BLaER1 treated with 17β-estradiol and CSF1 and Interleukin-3, amounts not matched to agents 10 nM and 100 nM (cell line): Measurements from ENCODE around the gene UBL4A.

Experiments used
- H3K27ac ChIP-seq, 11 experiments: shearing (Covaris generic); formaldehyde crosslinking; 2 replicates each; pipeline ENCODE4 v1.8.1; 2022
- H3K27me3 ChIP-seq, 11 experiments: shearing (Covaris generic); formaldehyde crosslinking; 2 replicates each; pipeline ENCODE4 v1.8.1; 2022
- H3K36me3 ChIP-seq, 11 experiments: shearing (Covaris generic); formaldehyde crosslinking; 2 replicates each; pipeline ENCODE4 v1.8.1; 2022
- H3K4me1 ChIP-seq, 10 experiments: shearing (Covaris generic); formaldehyde crosslinking; 2 replicates each; pipeline ENCODE4 v1.8.1; 2022
- H3K4me2 ChIP-seq, 11 experiments: shearing (Covaris generic); formaldehyde crosslinking; 2 replicates each; pipeline ENCODE4 v1.8.1; 2022
- H3K4me3 ChIP-seq, 10 experiments: shearing (Covaris generic); formaldehyde crosslinking; 2 replicates each; pipeline ENCODE4 v1.8.1; 2022
- H3K9ac ChIP-seq, 11 experiments: shearing (Covaris generic); formaldehyde crosslinking; 2 replicates each; pipeline ENCODE4 v1.8.1; 2022
- H3K9me3 ChIP-seq, 11 experiments: shearing (Covaris generic); formaldehyde crosslinking; replicated peaks in 1 of 11; 2 replicates each; pipeline ENCODE4 v1.8.1; 2022
- H4K20me1 ChIP-seq, 11 experiments: shearing (Covaris generic); formaldehyde crosslinking; 2 replicates each; pipeline ENCODE4 v1.8.1; 2022
- Cebpa-rat ChIP-seq, 11 experiments: shearing (Covaris generic); IDR thresholded peaks; 2 replicates each; pipeline ENCODE4 v1.8.1; 2022

UBL4A gene

DNA sequence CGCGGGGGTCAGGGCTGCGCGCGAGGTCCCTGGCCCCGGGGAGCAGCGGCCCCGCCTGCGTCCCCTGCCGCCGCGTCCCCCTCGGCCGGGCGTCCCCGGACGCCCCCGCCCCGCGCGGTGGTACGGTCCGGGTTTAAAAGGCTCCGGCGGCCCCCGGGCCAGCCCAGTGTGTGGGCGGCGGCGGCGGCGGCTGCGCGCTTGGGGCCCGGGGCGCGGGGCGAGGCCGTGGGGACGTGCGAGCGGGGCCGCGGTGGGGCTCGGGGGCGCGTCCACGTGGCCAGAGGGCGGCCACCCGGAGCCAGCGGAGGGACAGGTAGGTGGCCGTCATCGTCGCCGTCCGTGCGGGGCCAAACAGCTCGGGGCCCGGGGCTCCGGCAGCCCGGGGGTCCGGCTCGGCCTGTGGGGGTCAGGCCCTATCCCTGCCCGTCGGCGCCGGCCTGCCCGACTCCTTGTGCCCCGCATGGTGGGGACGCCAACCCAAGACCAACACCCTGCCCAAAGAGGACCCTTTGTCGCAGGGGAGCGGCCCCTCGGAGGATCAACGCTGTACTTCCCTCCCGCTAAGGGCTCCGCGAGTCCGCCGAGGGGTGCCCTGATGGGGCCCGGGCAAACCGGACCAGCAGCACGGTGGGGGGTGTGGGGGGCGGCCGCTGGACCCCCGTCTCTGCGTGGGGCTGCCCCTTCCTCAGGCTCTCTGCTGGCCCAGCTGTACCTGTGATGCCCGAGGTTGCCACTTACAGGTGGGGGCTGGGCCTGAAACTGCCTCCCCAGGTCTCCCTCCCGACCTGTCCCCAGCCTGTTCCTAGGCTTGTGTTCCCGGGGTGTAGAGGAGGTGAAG, 28.1 kb downstream of the UBL4A start, which contains the start of gene PLXNA3:
PLXNA3 (plus strand) TSS at position 166 of the 838 bp plus-strand sequence. CDS start 1,903 bp downstream, outside the sequence.
- H3K4me1 ChIP-seq = peaks cover 12 to 22% (median 14%) of the 10 kb centered on the region in 10 experiments; a peak in 19 of 20 replicates
- peak within 1 kb of the TSS; percentile 87 to 94 (median 90) for H3K4me2 ChIP-seq
- peak within 1 kb of the TSS; percentile 78 to 87 (median 83) for H3K4me3 ChIP-seq
- H4K20me1 ChIP-seq = peaks cover 39 to 54% (median 41%) of the 10 kb centered on the region in 11 experiments; a peak in 21 of 22 replicates
- H3K27ac ChIP-seq = peak within 1 kb of the TSS; percentile 85 to 95 (median 91)
- peaks cover 0 to 48% (median 14%) of the 10 kb centered on the region in 11 experiments; a peak in 13 of 22 replicates for H3K9me3 ChIP-seq
- H3K9ac ChIP-seq = peak within 1 kb of the TSS; percentile 86 to 96 (median 92)
- TF ChIP-seq Cebpa-rat (IDR thresholded peaks at IDR 0.05) = no peak
- peaks cover 6 to 39% (median 15%) of the 10 kb centered on the region in 11 experiments; a peak in 16 of 22 replicates for H3K27me3 ChIP-seq
- H3K36me3 ChIP-seq = peaks cover 19 to 33% (median 27%) of the 10 kb centered on the region in 11 experiments; a peak in 20 of 22 replicates

DNA sequence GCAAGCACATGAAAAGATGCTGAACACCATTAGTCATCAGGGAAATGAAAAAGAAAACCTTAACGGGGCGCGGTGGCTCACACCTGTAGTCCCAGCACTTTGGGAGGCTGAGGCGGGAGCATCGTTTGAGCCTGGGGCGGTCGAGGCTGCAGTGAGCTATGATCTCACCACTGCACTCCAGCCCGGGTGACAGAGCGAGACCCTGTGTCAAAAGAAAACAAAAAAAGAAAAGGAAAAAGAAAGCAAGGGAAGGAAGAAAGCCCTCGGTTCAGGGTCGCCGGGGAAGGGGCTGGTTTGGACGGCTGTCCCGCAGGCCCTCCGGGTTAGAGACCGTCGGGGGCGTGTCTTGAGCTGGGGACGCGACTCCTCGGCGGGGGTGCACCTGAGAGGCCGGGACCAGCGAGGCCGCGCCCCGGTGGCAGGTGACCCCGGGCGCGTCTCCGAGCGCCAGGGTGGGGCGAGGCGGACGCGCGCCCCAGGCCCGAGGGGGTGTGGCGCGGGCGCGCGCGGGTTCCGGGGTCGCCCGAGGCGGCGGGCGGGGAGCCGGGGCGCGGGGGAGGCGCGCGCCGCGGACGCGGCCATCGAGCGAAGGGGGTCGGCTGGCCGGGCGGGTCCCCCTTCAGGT, 28.8 kb downstream of the UBL4A start:
- Histone ChIP-seq H3K4me1 (peaks cover 12 to 22% (median 14%) of the 10 kb centered on the region in 10 experiments; a peak in 19 of 20 replicates), H3K4me3 (peak overlapping the region; percentile 78 to 87 (median 83))

DNA sequence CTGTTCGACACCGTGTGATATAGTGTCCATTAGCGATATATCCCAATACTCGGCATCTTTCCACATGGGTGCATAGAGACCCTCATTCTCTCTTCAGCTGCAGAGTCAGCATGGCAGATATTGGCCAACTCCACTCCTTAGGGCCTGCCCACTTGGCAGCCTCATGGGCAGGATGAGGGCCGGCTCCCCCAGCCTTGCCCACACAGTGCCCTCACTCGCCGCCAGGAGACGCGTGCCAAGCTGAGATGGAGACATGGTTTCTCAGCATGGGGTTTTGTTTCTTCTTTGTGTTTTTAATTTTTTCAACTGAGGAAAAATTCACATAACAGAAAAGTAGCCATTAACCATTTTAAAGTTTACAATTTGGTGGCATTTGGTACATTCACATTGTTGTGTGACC, 33.6 kb downstream of the UBL4A start:
- peaks cover 6 to 49% (median 21%) of the 10 kb centered on the region in 11 experiments; a peak in 16 of 22 replicates for H3K36me3 ChIP-seq
- no peak overlapping the region for H3K4me3 ChIP-seq
- peaks cover 0 to 50% (median 10%) of the 10 kb centered on the region in 11 experiments; a peak in 9 of 22 replicates for H4K20me1 ChIP-seq
- H3K9me3 ChIP-seq = peaks cover 0 to 25% (median 10%) of the 10 kb centered on the region in 11 experiments; a peak in 12 of 22 replicates
- H3K4me2 ChIP-seq = no peak overlapping the region
- TF ChIP-seq Cebpa-rat (IDR thresholded peaks at IDR 0.05) = no peak
- peaks cover 27 to 78% (median 64%) of the 10 kb centered on the region in 11 experiments; a peak in 21 of 22 replicates for H3K27me3 ChIP-seq
- no peak overlapping the region for H3K9ac ChIP-seq
- no peak overlapping the region for H3K27ac ChIP-seq
- H3K4me1 ChIP-seq = peaks cover 0 to 5% (median 0%) of the 10 kb centered on the region in 10 experiments; a peak in 2 of 20 replicates

More for the DNA sequence above, 28.8 kb downstream of the UBL4A start:
- peak overlapping the region; percentile 85 to 95 (median 91) for H3K27ac ChIP-seq
- peaks cover 6 to 41% (median 21%) of the 10 kb centered on the region in 11 experiments; a peak in 16 of 22 replicates for H3K27me3 ChIP-seq
- H3K4me2 ChIP-seq = peak overlapping the region; percentile 46 to 92 (median 75)
- peak overlapping the region; percentile 86 to 96 (median 92) for H3K9ac ChIP-seq
- H3K9me3 ChIP-seq = peaks cover 0 to 48% (median 14%) of the 10 kb centered on the region in 11 experiments; a peak in 13 of 22 replicates
- H4K20me1 ChIP-seq = peaks cover 33 to 47% (median 36%) of the 10 kb centered on the region in 11 experiments; a peak in 21 of 22 replicates
- no peak for TF ChIP-seq Cebpa-rat (IDR thresholded peaks at IDR 0.05)
- H3K36me3 ChIP-seq = peaks cover 15 to 32% (median 23%) of the 10 kb centered on the region in 11 experiments; a peak in 20 of 22 replicates

DNA sequence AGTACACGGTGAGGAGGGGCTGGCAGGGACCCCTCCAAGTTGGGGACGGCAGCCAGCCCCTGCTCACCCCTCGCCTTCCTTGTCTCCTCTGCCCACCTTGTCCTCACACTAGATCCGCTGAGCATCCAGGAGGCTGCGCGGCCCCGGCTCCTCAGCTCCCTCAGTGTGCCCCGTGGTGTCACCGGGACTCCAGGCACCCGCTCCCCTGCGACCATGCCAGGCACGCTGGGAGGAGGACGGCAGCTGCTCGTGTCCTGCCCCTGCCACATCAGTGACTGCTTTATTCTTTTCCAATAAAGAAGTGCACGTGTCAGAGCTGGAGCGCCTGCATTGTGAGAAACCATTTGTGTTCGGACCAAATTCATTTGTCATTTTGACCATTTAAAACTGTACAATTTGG, 36.1 kb downstream of the UBL4A start:
- no peak overlapping the region; a peak in 1 of 22 replicates for H3K9ac ChIP-seq
- H3K27me3 ChIP-seq = peaks cover 27 to 97% (median 85%) of the 10 kb centered on the region in 11 experiments; a peak in 21 of 22 replicates
- H3K27ac ChIP-seq = no peak overlapping the region
- H3K9me3 ChIP-seq = peaks cover 0 to 7% (median 0%) of the 10 kb centered on the region in 11 experiments; a peak in 5 of 22 replicates
- H3K4me3 ChIP-seq = no peak overlapping the region
- H3K4me1 ChIP-seq = peaks cover 0 to 20% (median 4%) of the 10 kb centered on the region in 10 experiments; a peak in 10 of 20 replicates
- H3K36me3 ChIP-seq = peaks cover 6 to 73% (median 23%) of the 10 kb centered on the region in 11 experiments; a peak in 16 of 22 replicates
- H4K20me1 ChIP-seq = peaks cover 0 to 74% (median 25%) of the 10 kb centered on the region in 11 experiments; a peak in 15 of 22 replicates
- no peak overlapping the region for H3K4me2 ChIP-seq
- no peak for TF ChIP-seq Cebpa-rat (IDR thresholded peaks at IDR 0.05)

DNA sequence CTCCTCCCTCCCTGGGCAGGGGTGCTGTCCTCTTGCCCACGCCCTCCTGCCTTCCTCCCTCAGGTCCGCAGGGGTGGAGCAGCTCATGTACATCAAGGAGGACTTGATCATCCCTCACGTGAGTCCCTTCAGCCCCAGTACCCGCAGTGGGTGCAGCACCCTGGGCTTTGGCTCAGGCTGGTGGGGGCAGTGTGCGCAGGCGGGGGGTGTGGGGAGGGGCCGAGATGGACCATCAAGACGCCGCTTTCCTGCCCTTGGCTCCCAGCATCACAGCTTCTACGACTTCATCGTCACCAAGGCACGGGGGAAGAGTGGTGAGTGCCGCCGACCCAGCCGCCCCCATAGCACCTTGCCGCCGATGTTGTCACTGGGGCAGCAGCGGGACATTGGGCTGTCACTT, 36.8 kb downstream of the UBL4A start:
- Histone ChIP-seq H3K4me2 (no peak overlapping the region), H3K36me3 (peaks cover 6 to 73% (median 23%) of the 10 kb centered on the region in 11 experiments; a peak in 16 of 22 replicates), H3K27me3 (peaks cover 22 to 96% (median 80%) of the 10 kb centered on the region in 11 experiments; a peak in 21 of 22 replicates), H3K9ac (no peak overlapping the region), H3K4me3 (no peak overlapping the region), H3K9me3 (peaks cover 0 to 6% (median 0%) of the 10 kb centered on the region in 11 experiments; a peak in 5 of 22 replicates), H4K20me1 (peaks cover 0 to 72% (median 25%) of the 10 kb centered on the region in 11 experiments; a peak in 15 of 22 replicates), H3K27ac (no peak overlapping the region), H3K4me1 (peaks cover 5 to 25% (median 11%) of the 10 kb centered on the region in 10 experiments; a peak in 19 of 20 replicates)
- no peak for TF ChIP-seq Cebpa-rat (IDR thresholded peaks at IDR 0.05)

DNA sequence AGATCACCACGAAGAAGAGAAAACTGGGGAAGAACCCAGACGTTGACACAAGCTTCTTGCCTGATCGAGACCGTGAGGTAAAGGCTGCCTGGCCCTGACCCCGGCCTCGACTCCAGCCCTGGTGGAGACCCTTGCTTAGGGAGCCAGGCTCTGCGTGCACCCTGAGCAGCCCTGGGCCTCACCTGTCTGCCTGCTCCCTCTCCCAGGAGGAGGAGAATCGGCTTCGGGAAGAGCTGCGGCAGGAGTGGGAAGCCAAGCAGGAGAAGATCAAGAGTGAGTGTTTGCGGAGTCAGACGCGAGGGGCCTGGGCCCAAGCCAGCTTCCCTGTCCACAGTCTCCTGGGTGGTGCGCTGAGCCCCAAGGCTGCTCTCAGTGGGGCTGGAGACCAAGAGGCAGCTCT, 37.9 kb downstream of the UBL4A start:
- Histone ChIP-seq H4K20me1 (peaks cover 0 to 75% (median 25%) of the 10 kb centered on the region in 11 experiments; a peak in 15 of 22 replicates), H3K9me3 (peaks cover 0 to 10% (median 0%) of the 10 kb centered on the region in 11 experiments; a peak in 5 of 22 replicates), H3K27ac (no peak overlapping the region), H3K36me3 (peaks cover 6 to 73% (median 23%) of the 10 kb centered on the region in 11 experiments; a peak in 16 of 22 replicates), H3K27me3 (peaks cover 21 to 91% (median 72%) of the 10 kb centered on the region in 11 experiments; a peak in 21 of 22 replicates), H3K4me3 (no peak overlapping the region), H3K4me1 (peaks cover 9 to 29% (median 18%) of the 10 kb centered on the region in 10 experiments; a peak in 19 of 20 replicates), H3K4me2 (no peak overlapping the region), H3K9ac (no peak overlapping the region)
- TF ChIP-seq Cebpa-rat (IDR thresholded peaks at IDR 0.05) = no peak

DNA sequence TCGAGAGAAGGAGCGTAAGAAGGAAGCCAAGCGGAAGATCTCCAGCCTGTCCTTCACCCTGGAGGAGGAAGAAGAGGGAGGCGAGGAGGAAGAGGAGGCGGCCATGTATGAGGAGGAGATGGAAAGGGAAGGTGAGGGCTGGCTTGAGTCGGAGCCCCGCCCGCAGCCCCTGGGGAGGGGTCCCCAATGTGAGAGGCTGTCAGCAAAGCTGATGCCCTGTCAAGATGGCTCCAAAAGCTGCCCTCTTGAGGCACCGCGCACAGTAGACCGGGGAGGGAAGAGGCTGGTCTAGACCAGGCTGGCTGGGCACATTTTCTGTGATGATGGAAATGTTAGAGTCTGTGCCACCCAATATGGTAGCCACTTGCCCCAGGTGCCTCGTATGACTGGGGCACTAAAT, 40.0 kb downstream of the UBL4A start:
- no peak for TF ChIP-seq Cebpa-rat (IDR thresholded peaks at IDR 0.05)
- Histone ChIP-seq H4K20me1 (peaks cover 0 to 86% (median 34%) of the 10 kb centered on the region in 11 experiments; a peak in 18 of 22 replicates), H3K36me3 (peaks cover 10 to 71% (median 35%) of the 10 kb centered on the region in 11 experiments; a peak in 18 of 22 replicates), H3K9ac (peak overlapping the region in 2 of 11 experiments; percentile 55 to 86; a peak in 1 of 22 replicates), H3K4me3 (peak overlapping the region in 1 of 10 experiments; percentile 61; a peak in 1 of 20 replicates), H3K9me3 (peaks cover 0 to 12% (median 0%) of the 10 kb centered on the region in 11 experiments; a peak in 5 of 22 replicates), H3K4me2 (peak overlapping the region in 5 of 11 experiments; percentile 4 to 91 (median 89); a peak in 6 of 22 replicates), H3K27ac (no peak overlapping the region), H3K27me3 (peaks cover 21 to 91% (median 65%) of the 10 kb centered on the region in 11 experiments; a peak in 20 of 22 replicates), H3K4me1 (peaks cover 9 to 32% (median 21%) of the 10 kb centered on the region in 10 experiments; a peak in 19 of 20 replicates)
